A673 (cell line): ENCODE measurements around the gene TCP11.

Source experiments
- EZH2 ChIP-seq: fragments of 200-600 bp; sonication (generic); IDR thresholded peaks from 2 replicates; pipeline ENCODE4 v1.6.1; 2017; ENCODE audit warnings: borderline replicate concordance, low read depth, mild to moderate bottlenecking, mixed read lengths, antibody characterized with exemption, low read length; ENCODE audit not compliant: poor library complexity, severe bottlenecking
- TF ChIP-seq, protein P1 (sequence below): fragments of 300-800, 200-600 bp; sonication (generic); conservative IDR thresholded peaks from 2 replicates; pipeline ENCODE4 v1.5.1; 2017; ENCODE audit warnings: low read depth, mild to moderate bottlenecking, antibody characterized with exemption, low read length, moderate library complexity, mixed read lengths

DNA sequence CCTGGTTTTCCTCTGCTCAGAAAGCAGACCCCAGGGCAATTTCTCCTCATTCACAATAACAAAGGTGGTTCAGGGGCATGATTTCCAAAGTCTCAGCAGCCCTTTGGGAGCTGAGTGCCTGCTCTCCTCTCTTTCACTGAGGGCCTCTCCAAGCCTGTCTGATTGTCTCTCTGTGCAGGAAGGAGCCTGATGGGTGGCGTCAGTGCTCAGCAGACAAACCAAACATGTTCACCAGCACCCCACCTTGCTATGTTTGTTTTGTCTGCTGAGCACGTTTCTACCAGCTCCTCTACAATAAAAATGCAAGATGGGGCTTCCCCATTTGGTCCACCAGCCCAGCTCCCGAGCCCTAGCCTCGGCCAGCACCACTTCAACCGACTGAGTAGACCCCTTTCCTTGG, 25.4 kb upstream of the TCP11 start:
- no peak for TF ChIP-seq EZH2
- TF ChIP-seq, protein P1, sequence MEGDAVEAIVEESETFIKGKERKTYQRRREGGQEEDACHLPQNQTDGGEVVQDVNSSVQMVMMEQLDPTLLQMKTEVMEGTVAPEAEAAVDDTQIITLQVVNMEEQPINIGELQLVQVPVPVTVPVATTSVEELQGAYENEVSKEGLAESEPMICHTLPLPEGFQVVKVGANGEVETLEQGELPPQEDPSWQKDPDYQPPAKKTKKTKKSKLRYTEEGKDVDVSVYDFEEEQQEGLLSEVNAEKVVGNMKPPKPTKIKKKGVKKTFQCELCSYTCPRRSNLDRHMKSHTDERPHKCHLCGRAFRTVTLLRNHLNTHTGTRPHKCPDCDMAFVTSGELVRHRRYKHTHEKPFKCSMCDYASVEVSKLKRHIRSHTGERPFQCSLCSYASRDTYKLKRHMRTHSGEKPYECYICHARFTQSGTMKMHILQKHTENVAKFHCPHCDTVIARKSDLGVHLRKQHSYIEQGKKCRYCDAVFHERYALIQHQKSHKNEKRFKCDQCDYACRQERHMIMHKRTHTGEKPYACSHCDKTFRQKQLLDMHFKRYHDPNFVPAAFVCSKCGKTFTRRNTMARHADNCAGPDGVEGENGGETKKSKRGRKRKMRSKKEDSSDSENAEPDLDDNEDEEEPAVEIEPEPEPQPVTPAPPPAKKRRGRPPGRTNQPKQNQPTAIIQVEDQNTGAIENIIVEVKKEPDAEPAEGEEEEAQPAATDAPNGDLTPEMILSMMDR = no peak
